ENCODE data around the gene GLDC. TPM values are rescaled to one million over a fixed set of nuclear protein-coding genes. Genes with fewer than 3 reads are reported as not detected.
A peak's percentile ranks its signal among the peaks of the same experiment; 100 is the strongest.

GLDC gene
- total and polyA plus RNA-seq, 9 donors, result 0.07 to 4.3 (median 0.72) TPM; not detected in 2

DNA sequence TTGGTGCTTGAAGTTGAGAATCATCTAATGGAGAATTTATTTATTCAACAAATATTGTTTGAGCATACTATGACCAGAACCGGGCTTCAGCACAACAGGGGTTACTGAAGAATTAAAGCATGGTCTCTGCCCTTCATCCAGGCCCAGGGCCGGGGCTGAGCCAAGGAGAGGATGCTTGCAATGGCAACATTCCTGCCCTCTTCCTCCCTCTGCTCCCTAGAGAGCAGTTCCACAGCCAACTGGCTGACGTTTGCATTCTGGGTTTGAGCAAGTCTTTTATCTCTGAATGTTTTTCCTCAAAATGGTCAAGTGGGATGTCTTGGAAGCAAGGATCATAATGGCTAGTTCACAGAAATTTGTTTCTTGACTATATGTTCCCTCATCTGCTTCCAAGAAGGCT is 80.7 kb downstream of the GLDC start:
- no peaks in the 10 kb centered on the region for H3K27me3 ChIP-seq
- DNase-seq, result peak; percentile 24 to 76 (median 42)
- H3K4me3 ChIP-seq, result no peak overlapping the region
- no peaks in the 10 kb centered on the region for H3K9me3 ChIP-seq
- H3K36me3 ChIP-seq, result no peaks in the 10 kb centered on the region
- H3K4me1 ChIP-seq (ENCODE audit: insufficient read depth), result peaks cover 5% of the 10 kb centered on the region
- intact Hi-C loops (cut with DNase I), result loop anchor here in 2 of 4 donors (5.0 to 10.0 kb wide), 2 partner anchors 198 to 210 kb away; no protein-coding TSS in a partner anchor
- no peak overlapping the region for H3K27ac ChIP-seq
- TF ChIP-seq EP300 (IDR thresholded peaks at IDR 0.05), result no peak
- TF ChIP-seq POLR2A (IDR thresholded peaks at IDR 0.05), result no peak
- TF ChIP-seq, protein P1, sequence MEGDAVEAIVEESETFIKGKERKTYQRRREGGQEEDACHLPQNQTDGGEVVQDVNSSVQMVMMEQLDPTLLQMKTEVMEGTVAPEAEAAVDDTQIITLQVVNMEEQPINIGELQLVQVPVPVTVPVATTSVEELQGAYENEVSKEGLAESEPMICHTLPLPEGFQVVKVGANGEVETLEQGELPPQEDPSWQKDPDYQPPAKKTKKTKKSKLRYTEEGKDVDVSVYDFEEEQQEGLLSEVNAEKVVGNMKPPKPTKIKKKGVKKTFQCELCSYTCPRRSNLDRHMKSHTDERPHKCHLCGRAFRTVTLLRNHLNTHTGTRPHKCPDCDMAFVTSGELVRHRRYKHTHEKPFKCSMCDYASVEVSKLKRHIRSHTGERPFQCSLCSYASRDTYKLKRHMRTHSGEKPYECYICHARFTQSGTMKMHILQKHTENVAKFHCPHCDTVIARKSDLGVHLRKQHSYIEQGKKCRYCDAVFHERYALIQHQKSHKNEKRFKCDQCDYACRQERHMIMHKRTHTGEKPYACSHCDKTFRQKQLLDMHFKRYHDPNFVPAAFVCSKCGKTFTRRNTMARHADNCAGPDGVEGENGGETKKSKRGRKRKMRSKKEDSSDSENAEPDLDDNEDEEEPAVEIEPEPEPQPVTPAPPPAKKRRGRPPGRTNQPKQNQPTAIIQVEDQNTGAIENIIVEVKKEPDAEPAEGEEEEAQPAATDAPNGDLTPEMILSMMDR (IDR thresholded peaks at IDR 0.05), result no peak
- WGBS, 3 donors, result 7 to 10% (median 8%) methylated on average over 3 of the region's 3 CpGs

DNA sequence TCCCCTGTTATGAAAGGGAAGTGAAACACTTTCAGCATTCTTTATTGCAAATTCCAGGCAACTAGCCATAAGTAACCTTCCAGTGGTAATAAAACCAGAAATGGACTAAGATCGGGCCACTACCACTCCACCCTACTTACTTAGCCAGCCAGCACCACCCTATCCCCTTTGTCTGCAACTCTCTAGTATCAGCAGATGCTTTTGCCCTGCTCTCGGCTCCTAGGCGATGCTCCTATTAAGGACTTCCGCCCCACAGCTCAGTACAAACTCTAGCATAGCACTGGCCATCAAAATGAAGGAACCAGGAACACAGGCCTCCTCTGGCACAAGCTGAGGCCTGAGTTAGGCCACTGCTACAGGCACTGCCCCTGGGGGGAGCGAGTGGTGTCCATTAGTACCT is 81.2 kb downstream of the GLDC start:
- Histone ChIP-seq H3K4me1 (ENCODE audit: insufficient read depth) (peaks cover 5% of the 10 kb centered on the region), H3K36me3 (no peaks in the 10 kb centered on the region), H3K27me3 (no peaks in the 10 kb centered on the region), H3K9me3 (no peaks in the 10 kb centered on the region), H3K4me3 (no peak overlapping the region), H3K27ac (no peak overlapping the region)
- no peak for TF ChIP-seq EP300 (IDR thresholded peaks at IDR 0.05)
- TF ChIP-seq POLR2A (IDR thresholded peaks at IDR 0.05), result no peak
- TF ChIP-seq, protein P1 (IDR thresholded peaks at IDR 0.05), result no peak
- 57 to 73% (median 66%) methylated on average over 5 of the region's 5 CpGs for WGBS, 3 donors
- intact Hi-C loops (cut with DNase I), result loop anchor here in 1 of 4 donors (10.0 kb wide), 1 partner anchor 210 kb away; no protein-coding TSS in a partner anchor
- peak in 1 of 5 donors; percentile 20 for DNase-seq

DNA sequence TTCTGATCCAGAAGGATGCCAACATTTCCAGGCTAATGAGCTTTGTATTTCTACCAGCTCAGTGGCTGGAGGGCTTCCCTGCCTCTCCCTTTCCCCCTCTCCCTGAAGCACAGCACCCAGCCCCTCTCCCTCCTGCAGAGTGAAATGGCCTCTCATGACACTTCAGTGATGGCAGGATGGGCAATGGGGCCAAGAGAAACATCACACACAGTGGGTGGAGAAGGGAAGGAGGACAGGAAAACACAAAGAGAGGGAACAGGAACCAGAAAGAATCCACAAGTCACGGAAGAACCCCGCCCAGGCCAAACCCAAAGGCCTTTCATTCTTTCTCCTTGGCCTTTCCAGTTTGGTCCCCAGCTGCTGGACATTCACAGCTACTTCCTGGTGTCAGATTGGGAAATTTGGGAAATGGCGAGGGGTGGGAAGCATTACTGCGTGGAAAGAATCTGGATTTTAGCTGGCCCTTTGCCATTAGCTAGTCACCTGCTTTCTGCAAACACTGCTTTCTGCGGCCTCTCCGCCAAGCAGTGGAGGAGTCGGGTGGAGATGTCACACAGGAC is 82.6 kb downstream of the GLDC start:
- 86 to 91% (median 89%) methylated on average over 7 of the region's 7 CpGs for WGBS, 3 donors
- H3K4me3 ChIP-seq, result no peak overlapping the region
- intact Hi-C loops (cut with DNase I), result loop anchor here in 1 of 4 donors (10.0 kb wide), 1 partner anchor 208 kb away; no protein-coding TSS in a partner anchor
- no peak overlapping the region for H3K27ac ChIP-seq
- no peaks in the 10 kb centered on the region for H3K36me3 ChIP-seq
- peak in 1 of 5 donors; percentile 22 for DNase-seq
- H3K4me1 ChIP-seq (ENCODE audit: insufficient read depth), result peaks cover 5% of the 10 kb centered on the region
- no peaks in the 10 kb centered on the region for H3K9me3 ChIP-seq
- TF ChIP-seq, protein P1 (IDR thresholded peaks at IDR 0.05), result no peak
- TF ChIP-seq POLR2A (IDR thresholded peaks at IDR 0.05), result no peak
- TF ChIP-seq EP300 (IDR thresholded peaks at IDR 0.05), result no peak
- no peaks in the 10 kb centered on the region for H3K27me3 ChIP-seq

DNA sequence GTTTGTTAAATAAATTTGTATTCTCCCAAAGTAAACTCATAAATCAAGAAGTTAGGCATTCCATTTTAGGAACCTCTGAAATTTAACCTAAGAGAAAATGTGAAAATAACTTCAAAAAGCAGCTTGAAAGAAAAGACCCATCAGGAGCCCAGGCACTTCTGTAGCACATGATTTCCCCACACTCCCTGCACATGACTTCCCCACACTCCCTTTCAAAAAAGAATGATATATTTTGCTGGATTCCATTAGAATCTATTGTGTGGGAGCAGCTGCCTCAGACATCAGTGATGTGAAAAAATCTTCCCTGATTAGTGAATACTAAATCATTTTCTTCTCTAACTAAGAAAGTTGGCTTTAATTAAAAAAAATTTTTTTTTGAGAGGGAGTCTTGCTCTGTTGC is 83.3 kb downstream of the GLDC start:
- TF ChIP-seq EP300 (IDR thresholded peaks at IDR 0.05) (no peak), POLR2A (IDR thresholded peaks at IDR 0.05) (no peak)
- TF ChIP-seq, protein P1 (IDR thresholded peaks at IDR 0.05), result no peak
- no peak for DNase-seq
- Histone ChIP-seq H3K27me3 (no peaks in the 10 kb centered on the region), H3K9me3 (no peaks in the 10 kb centered on the region), H3K4me1 (ENCODE audit: insufficient read depth) (peaks cover 5% of the 10 kb centered on the region), H3K27ac (no peak overlapping the region), H3K4me3 (no peak overlapping the region), H3K36me3 (no peaks in the 10 kb centered on the region)
- intact Hi-C loops (cut with DNase I), result loop anchor here in 1 of 4 donors (10.0 kb wide), 1 partner anchor 207 kb away; no protein-coding TSS in a partner anchor

Measured in ovary (tissue), 9 donors.